Measurements from ENCODE around the gene RNF4.
"Not testable (repeated sequence)": the region's sequence is repeated elsewhere in the genome, so short reads cannot be mapped to it uniquely, and the experiment has no call there.

The RNF4 gene

DNA sequence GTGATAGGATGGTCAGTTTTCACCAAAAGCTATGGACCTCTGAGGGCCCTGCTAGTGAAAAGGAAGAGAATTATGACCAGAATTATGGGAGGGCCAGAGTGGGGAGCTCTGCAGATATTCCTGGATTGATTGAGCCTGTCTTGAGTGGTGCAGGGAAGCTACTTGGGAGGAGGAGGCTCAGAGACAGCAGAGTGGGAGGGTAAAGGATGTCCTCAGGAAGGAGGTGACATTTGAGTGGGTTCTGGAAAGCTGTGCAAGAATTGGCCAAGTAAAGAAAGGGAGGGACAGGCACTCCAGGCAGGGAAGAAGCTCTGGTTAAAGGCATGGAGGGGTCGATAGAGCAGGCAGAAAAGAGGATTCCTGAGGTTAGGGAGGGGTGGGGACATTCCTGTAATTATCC is 24.1 kb downstream of the RNF4 start:
- no peak for DNase-seq

DNA sequence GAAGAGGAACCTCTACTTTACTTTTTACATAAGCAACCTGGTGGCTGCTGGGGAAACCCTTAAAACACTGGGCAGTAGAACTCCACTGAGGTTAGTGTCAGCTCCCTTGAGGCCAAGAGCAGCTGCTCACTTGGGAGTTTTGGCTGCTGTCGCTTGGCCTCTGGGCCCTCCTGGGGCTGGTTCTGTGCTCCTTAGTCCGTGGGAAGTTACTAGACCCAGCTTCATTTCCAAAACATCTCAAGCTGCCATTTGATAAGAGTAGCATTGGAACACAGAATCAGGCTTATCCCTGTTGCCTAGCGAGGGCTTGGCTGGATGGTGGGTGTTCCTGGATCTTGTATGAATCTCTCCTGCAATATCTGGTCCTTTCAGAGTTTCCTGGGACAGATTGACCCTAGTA is 26.1 kb downstream of the RNF4 start:
- no peak for DNase-seq

DNA sequence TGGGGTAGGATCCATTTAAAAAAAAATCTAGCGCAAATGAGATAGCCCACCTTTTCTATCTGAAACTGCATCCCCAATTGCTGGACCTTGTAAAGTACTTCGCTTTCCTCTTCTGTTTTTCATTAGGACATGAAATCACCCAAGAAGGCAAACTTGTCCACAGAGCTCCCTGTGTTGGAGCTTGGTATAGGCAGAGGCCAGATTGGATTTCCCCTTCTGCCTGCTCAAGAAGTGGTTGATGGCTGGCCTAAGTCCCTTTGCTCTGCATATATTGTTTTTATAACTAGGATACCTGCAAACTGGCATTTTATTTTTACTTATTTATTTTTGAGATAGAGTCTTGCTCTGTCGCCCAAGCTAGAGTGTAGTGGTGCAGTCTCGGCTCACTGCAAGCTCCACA is 28.4 kb downstream of the RNF4 start:
- DNase-seq: no peak

DNA sequence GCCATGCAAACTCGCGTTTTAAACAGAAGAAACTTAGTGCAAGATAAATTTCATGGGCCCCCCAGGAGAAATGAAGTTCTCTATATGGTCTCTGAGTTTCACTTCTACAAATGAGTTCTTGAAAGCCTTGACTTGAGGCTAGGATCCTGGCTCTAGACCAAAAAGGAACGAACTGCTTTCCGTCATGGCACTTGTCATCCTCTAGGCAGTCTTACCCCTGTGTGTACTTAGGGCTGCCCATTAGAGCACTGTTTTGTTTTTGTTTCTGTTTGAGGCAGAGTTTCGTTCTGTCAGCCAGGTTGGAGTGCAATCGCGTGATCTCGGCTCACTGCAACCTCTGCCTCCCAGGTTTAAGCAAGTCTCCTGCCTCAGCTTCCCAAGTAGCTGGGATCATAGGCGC is 29.0 kb downstream of the RNF4 start:
- peak; percentile 3 for DNase-seq

DNA sequence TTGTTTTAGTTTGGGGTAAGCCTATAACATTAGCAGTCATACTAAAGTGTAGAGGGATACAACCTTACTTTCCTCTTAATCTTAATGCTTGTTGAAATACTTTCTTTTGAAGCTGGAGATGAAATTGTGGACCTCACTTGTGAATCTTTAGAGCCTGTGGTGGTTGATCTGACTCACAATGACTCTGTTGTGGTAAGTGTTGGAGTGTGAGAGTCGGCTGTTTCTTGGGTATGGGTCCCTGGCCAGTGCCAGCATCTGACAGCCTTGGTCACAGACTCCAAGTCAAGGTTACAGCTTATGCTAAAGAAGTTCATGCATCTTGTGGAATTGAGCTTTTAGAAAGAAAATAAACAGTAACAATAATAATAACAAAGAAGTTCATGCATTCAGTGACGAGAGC is 31.6 kb downstream of the RNF4 start:
- no peak for DNase-seq

DNA sequence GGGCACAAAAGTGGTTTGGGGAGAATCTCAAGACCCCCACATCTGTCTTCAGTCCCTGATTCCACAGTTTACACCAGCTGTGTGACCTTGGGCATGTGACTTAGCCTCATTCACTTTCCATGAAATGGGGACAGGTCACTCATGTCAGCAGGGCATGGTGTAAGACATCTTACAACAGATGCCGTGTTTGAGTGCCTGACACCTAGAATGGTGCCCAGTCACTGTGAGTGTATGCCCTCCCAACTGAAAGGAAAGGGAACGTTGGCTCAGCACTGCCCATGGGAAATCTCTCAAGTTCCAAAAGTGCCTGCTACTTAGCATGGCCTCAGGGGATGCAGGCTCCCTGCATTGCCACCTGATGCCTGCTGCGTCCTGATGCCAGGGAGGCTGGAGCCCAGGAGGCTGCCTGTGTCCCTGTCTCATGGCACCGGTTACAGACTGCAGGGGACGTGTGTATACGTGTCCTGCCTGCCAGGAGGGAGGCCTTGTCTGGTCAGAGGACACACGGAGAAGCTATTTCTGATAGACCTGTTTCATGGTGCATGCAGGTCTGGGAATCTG is 32.2 kb downstream of the RNF4 start:
- no peak for DNase-seq

DNA sequence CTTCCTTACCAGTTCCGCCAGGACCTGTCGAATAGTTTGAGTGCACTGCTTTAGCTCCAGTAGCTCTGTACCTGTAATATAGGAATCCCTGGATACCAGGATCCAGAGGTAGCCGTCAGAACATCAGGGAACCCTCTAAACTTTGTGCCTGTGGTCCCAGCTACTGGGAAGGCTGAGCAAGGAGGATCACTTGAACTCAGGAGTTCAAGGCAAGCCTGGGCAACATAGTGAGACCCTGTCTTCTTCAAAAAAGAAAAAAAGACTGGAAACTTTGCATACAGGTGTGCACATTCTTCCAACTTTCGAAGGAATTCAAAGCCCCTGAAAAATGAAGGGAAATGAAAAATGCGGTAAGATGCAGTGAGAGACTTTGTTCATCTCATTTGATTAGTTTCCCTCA is 34.9 kb downstream of the RNF4 start:
- no peak for DNase-seq

DNA sequence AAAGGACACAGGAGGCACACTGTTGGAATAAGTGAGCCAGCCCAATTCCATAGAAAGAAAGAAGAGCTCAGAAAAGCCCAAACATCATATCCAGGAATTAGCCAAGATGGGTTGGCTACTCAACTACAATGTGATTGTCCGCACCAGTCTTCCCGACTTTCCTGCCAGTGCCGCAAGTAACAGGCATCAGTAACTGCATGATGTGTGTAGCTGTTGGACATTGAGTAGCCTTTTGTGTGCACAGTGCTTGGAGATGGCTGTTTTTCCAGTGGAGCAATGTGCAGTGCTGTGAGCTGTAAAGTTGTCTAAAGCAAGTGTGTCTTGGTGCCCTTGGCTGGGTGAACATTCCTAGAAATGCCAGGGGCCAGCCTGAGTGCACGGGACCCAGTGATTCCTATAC is 38.4 kb downstream of the RNF4 start:
- DNase-seq: no peak

DNA sequence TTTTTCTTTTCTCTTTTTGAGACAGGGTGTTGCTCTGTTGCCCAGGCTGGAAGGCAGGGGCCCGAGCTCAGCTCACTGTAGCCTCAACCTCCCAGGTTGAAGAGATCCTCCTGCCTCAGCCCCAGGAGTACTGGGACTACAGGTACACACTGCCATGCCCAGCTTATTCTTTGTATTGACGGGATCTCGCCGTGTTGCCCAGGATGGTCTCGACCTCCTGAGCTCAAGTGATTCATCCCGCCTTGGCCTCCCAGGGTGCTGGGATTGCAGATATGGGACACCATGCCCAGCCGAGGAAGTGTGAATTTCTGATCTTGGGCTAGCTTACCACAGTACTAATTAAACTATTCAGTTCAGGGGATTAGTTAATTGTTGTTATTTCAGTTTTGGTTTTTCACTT is 38.9 kb downstream of the RNF4 start:
- DNase-seq: no peak

DNA sequence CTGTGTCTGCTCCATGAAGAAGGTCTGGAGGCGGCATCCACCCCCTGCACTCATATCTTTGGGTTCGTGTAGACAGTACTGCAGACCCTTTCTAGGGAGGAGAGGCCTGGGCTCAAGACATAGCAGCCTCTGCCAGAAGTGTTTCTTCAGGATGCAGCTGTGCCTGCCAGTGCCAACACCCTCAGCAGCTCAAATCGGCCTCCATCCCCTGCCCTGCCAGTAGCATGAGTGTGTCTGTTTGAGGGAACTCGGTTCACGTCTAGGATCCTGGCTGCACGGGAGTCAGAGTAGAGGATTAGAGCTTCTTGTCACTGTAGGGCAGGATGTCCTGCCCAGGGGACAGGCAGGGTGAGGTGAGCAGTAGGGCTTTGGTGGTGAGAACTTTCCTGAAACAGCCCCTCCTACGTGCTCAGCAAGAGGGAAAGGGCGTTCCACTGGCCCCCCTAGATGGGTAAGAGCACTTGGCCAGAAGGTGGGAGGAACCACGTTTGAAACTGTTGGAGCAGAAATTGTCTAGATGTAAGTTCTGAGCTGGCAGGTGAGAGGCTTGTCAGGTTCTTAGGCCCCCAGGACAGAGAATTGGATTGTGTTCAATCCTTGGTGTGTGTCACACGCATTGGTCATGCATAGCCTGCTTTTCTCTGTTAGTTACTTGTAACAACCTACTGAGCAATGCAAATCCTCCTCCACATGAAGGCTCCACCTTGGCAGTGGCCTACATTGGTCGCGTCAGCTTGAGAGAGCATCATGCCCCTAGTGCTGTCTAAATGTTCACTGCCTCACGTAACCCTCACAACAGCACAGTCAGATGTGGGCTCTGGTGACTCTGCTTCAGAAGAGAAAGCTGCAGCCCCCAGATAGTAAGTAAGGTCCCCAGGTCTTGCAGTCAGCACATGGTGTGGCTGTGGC is 41.7 kb downstream of the RNF4 start:
- DNase-seq: no peak

DNA sequence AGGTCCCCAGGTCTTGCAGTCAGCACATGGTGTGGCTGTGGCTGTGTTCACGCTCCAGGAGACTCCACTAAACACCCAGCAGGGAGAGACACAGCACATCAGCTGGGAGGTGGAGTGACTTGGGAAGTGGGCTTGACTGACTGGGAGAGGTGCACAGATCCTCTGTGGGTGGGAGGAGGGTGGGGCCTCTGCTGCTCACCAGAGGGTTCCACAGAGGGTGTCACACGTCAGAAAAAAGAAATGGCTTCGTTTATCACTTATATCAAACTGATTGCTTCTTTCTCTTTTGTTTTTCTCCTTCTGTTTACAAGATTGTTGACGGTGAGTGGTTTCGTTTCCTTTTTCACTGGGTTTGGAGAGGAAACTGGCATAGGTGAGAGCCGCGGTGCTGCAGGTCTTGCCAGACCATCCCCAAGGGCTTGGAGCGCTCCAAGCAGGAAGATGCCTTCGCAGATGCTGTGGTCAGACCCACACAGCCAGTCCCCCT is 42.8 kb downstream of the RNF4 start:
- no peak for DNase-seq

DNA sequence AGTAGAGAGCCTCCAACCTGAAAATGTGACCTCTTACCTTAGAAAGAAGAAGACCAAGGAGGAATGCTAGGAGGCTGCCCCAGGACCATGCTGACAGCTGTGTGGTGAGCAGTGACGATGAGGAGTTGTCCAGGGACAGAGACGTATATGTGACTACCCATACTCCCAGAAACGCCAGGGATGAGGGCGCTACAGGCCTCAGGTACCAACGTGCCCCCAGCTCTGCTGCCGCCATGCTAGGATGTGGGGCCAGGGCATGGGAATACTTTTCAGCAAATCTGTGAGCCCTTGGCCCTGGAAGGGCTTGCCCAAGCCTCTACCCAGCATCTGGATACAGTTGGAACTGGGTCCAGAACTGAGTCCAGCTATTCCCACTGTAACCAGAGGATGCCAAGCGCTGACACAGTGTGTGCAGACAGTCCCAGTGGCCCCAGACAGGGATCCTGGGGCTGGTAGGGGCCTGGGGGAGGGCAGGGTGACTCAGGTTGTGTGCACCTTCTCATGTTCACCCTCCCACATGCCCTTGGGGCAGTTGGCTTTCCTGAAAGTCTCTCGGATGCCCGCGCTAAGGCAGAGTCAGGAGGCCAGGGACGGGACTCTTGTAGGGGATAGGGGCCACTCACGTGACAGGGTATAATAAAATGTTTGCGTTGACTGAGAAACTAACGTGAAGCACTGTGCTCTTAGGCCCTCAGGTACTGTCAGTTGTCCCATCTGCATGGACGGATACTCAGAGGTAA is 43.7 kb downstream of the RNF4 start:
- no peak for DNase-seq

DNA sequence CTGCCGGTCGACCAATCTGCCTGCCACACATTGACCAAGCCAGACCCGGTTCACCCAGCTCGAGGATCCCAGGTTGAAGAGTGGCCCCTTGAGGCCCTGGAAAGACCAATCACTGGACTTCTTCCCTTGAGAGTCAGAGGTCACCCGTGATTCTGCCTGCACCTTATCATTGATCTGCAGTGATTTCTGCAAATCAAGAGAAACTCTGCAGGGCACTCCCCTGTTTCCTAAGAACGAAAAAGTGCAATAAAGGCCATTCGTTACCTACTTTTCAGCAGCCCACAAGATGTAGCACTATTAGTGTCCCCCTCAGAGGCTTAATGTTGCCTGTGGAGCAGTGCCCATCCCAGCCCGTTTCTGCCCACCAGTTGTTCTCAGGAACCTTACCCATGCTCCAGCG is 45.3 kb downstream of the RNF4 start:
- DNase-seq: not testable (repeated sequence)

DNA sequence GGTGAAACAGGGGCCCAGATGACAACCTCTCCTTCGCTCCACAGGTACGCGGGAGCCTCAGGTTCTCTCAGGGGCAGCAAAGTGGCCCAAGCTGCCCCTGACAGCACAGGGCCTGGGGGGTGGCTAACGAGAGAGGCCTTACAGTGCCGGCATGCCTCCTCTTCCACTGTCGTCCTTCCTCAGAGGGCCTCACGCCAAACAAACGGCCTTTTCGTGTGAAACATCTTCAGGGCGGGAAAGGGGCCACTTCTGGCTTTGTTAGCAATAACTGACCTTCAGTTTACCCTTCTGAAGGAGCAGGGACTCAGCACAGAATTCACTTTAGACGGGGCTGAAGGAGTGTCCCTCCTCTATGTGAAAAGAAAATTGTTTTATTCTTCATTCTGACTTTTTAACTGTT is 46.0 kb downstream of the RNF4 start:
- not testable (repeated sequence) for DNase-seq

DNA sequence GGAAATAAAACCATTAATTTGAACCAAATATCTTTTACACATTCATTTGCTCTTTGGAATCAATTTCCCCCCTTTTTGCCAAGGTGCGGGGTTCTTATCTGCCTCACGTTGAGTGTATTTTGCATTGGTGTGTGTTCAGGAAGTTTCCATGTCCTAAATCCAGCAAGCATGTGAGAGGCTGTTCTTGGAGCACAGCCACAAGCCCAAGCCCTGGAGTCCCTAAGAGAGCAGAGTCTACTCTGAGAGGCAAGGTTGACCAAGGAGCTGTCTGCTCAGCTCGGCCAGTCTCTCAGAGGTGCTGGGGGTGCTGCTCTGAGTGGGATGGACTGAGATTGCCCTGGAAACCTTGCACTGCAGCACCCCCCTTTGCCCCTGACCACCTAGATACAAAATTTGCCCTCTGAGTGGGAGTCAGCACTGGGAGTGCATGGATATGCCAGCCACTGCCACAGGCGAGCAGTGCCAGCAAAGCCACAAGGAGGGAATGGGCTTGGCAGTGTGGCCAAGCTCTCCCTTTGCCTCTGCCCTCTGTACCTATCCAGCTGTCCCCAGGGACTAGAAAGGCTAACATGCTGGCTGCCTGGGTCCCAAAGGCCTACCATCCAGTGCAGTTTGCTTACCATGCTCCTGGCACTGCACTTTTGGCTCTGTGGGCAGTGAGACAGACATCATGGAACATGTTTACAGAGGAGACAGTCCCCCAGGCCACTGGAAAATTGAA is 47.1 kb downstream of the RNF4 start:
- no peak for DNase-seq

DNA sequence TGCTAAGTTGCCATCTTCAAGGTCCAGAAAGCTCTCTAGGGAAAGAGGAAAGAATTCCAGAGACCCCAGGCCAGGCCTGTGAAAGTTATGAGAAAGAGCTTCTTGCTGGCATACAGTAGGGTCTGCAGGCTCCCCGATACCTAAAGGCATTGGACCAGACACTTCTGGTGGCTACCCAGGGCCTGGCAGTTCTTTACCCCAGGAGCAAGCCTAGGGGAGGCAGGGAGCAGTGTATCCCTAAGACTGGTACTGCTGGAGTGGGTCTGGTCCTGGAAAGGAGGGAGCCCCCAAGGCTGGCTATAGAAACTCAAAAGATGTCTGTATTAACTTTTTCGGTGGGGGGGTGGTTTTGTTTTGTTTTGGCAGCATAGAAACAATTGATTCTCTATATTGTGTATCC is 47.7 kb downstream of the RNF4 start:
- no peak for DNase-seq

DNA sequence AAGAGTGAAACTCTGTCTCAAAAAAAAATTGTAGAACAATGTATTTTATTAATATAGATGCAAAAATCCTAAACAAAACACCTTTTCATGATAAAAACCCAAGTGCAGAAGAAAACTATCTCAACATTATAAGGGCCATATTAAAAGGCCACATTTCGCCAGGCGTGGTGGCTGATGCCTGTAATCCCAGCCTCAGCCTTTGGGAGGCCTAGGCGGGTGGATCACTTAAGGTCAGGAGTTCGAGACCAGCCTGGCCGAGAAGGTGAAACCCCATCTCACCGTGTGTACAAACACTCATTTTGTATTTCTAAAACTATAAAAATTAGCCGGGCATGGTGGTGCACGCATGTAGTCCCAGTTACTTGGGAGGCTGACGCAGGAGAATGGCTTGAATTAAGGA is 57.7 kb downstream of the RNF4 start:
- no peak for DNase-seq

DNA sequence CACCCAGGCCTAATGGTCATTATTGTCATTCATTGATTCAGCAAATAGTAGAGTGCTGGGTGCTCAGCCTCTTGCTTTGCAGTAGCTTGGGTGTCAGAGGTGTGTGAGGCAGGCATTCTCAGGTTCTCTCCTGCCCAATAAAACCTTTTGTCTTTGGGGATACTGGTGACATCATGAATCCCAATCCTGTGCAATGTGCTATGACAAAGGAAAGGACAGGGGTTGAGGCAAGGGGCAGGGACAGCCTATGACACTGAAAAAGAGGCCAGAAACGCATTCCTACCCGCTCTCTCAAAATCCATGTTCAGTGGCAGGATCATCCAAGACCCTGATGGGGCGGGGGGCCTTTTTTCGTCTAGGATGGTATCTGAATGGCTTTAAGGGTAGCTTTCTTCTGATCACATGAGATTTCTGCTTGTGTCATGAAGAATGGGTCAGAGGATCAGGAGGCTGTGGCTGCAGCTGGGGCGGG is 66.0 kb downstream of the RNF4 start:
- DNase-seq: no peak

DNA sequence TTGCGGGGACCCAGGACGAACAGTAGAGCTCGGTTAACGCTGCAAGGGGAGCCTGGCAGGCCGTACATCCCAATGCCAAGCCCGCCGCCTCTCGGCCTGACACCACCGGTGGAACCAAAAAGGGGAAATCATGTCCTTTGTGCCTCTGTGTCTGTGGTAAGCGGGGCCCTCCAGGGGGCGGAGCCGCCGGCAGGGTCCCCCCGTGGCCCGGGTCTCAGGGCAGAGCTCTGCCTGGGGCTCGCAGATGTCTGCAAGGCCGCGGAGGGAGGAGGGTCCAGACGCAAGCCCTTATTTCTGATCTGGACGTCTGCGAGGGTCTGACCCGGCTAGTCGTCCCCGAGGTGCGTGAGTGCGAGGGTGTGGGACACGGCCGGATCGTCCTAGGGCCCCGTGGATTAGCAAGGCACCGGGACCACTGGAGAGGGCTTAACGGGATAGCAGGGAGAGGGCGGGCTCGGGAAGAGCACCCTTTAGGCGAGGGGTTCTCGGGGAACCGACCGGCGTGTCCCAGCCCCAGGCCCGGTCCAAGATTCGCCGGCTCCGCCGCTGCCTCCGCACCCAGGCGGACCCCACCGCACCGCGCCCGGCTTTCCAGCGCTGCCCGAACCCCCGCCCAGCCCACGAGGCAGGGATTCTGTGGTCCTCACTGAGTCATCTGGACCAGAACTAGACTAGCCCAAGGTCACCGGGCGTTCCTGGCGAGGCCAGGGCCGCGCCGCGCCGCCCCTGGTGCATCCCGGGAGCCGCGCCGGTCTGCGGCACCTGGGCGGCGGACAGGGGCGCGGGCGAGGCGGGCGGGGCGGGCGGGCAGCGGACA is 66.7 kb downstream of the RNF4 start:
- peak; percentile 70 for DNase-seq

DNA sequence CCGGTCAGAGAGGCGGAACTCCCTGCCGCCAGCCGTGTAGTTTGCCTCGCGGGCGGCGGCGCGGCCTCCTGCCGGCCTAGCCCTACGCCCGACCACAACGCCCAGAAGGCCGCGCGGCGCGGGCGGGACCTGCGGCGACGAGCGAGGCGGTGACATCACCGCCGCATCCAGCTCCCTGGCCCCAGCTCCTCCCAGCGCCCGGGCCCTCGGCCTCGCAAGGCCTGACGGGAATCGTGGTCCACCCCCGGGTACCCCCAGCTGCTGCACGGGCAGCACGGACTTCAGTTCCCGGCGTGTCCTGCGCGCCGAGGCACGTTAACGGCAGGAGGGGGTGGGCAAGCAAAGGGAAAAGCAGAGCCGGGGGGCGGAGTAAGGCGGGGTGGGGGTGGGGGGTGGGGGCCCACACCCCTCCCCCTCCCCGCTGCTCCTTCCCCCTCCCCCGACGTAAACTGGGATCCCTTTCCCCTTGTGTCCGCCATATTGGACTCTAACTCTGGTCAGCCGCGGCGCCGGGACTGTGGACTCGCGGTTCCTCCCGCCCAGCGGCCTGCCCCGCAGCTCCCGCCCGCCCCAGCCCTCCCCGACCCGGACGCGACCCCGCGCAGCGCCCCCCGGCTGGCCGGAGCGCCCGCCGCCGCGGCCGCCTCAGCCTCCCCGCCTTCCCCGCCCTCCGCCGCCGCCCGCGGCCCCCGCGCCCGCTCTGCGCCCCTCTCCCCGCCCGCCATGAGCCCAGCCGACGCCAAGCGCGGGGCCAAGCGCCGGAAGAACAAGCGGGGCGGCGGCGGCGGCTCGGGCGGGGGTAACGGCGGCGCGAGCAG is 67.5 kb downstream of the RNF4 start, which contains the start of gene FAM193A:
Gene FAM193A (plus strand): TSS at position 455 of the 818 bp plus-strand sequence. CDS start 269 bp downstream, at position 724.
- peak; percentile 93 for DNase-seq

Measured in KG1 (cell line).